ENCODE measurements around the gene MYRIP. TPM values are rescaled to one million over a fixed set of nuclear protein-coding genes. Genes with fewer than 3 reads are reported as not detected.

Gene MYRIP
- total and polyA plus RNA-seq, 10 donors = 1.5 to 35.2 (median 16.2) TPM

DNA sequence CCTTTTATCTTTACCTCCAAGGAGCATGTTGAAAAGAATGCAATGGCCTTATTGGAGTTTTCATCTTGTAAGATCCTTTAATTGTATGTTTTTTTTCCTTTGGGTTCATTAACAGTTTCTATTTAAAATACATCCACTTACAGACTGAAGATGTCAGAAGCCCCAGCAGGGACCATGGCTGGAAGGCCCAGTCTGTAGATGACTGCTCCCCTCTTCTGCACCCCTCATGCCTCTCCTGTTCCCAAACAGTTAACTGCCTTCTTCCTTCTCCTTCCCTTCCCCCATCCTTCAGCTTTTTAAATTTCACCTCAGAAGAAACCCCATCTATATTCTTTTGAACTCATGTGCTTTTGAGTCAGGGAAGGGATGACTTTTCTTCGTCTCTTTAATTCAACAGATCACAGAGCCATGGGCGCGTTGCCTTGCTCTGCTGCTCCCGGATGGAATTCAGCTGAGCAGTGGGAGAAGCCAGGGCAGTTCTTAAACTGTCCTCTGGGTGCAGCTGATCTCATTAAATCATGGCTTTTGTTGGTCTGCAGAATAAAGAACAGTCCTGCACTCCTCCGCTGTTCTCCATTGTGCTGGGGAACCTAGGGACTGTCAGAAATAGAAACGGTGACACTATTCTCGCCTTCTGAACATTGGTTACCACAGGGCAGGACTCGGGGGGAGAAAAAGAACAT, 428.6 kb downstream of the MYRIP start:
- H3K27me3 ChIP-seq (replicated peaks in 1 of 7) = no peaks in the 10 kb centered on the region
- no peak for DNase-seq
- 77 to 86% (median 84%) methylated on average over 8 of the region's 8 CpGs for WGBS, 5 donors
- no peak for TF ChIP-seq POLR2AphosphoS5 (IDR thresholded peaks at IDR 0.05)
- TF ChIP-seq, protein P1, sequence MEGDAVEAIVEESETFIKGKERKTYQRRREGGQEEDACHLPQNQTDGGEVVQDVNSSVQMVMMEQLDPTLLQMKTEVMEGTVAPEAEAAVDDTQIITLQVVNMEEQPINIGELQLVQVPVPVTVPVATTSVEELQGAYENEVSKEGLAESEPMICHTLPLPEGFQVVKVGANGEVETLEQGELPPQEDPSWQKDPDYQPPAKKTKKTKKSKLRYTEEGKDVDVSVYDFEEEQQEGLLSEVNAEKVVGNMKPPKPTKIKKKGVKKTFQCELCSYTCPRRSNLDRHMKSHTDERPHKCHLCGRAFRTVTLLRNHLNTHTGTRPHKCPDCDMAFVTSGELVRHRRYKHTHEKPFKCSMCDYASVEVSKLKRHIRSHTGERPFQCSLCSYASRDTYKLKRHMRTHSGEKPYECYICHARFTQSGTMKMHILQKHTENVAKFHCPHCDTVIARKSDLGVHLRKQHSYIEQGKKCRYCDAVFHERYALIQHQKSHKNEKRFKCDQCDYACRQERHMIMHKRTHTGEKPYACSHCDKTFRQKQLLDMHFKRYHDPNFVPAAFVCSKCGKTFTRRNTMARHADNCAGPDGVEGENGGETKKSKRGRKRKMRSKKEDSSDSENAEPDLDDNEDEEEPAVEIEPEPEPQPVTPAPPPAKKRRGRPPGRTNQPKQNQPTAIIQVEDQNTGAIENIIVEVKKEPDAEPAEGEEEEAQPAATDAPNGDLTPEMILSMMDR (IDR thresholded peaks at IDR 0.05 in 8 of 11, conservative IDR thresholded peaks at IDR 0.05 in 3 of 11) = peak in 2 of 11 experiments; percentile 16 to 28
- H3K9me3 ChIP-seq = no peaks in the 10 kb centered on the region
- H3K4me3 ChIP-seq = no peak overlapping the region
- intact Hi-C loops (cut with DNase I; ENCODE audit: low total_unique reads) = no loop called here
- H3K36me3 ChIP-seq = peaks cover 0 to 14% (median 0%) of the 10 kb centered on the region in 6 donors
- no peaks in the 10 kb centered on the region for H3K4me1 ChIP-seq
- H3K27ac ChIP-seq = no peak overlapping the region

DNA sequence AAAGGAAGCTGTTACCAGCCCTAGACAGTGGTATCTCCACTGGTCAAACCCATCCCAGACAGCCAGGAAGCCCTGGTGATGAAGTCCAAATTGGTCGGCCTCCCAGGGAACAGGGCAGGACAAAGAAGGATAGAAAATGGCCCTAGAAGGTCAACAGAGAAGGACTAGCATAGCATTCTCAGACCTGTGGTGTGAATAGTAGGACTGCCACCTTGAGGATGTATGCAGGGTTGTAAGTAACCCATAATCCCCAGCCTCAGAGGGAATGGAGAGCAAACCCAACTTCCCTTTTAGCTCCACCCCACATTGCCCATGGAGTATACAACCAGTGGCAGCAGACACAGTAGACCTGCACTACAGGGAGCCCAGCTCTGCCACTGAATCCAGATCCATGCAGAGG, 431.5 kb downstream of the MYRIP start:
- peaks cover 0 to 9% (median 0%) of the 10 kb centered on the region in 6 donors for H3K36me3 ChIP-seq
- no peak overlapping the region for H3K27ac ChIP-seq
- DNase-seq = no peak
- no peaks in the 10 kb centered on the region for H3K27me3 ChIP-seq (replicated peaks in 1 of 7)
- intact Hi-C loops (cut with DNase I; ENCODE audit: low total_unique reads) = no loop called here
- H3K4me1 ChIP-seq = no peaks in the 10 kb centered on the region
- no peak for TF ChIP-seq POLR2A (IDR thresholded peaks at IDR 0.05)
- H3K9me3 ChIP-seq = no peaks in the 10 kb centered on the region
- no peak overlapping the region for H3K4me3 ChIP-seq
- WGBS, 5 donors = 93 to 100% (median 96%) methylated on average over 1 of the region's 1 CpG

DNA sequence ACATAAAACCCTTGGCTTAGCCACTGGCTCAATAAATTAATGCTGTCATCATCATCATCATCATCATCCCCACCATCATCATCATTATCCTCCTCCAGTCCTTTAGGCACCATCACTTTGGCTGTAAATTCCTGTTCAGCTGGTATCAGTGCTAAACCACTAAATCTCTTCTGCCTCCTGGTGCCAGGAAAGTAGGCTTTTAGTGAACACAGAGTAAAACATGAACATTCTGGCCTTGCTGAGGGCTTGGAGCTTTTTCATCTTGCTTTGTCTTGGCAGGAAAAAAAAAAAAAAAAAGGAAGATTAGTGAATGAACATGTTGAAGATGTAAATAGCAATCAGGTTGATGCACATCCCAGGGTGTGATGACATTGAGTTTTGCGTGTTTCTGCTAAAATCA, 432.8 kb downstream of the MYRIP start:
- Histone ChIP-seq H3K36me3 (peaks cover 0 to 9% (median 0%) of the 10 kb centered on the region in 6 donors), H3K9me3 (no peaks in the 10 kb centered on the region), H3K4me1 (no peaks in the 10 kb centered on the region), H3K27me3 (replicated peaks in 1 of 7) (no peaks in the 10 kb centered on the region), H3K4me3 (no peak overlapping the region), H3K27ac (no peak overlapping the region)
- WGBS, 5 donors = 88 to 98% (median 93%) methylated on average over 1 of the region's 1 CpG
- no peak for DNase-seq
- intact Hi-C loops (cut with DNase I; ENCODE audit: low total_unique reads) = no loop called here
- TF ChIP-seq POLR2AphosphoS5 (IDR thresholded peaks at IDR 0.05) (no peak), POLR2A (IDR thresholded peaks at IDR 0.05) (no peak)
- TF ChIP-seq, protein P1 (IDR thresholded peaks at IDR 0.05 in 8 of 11, conservative IDR thresholded peaks at IDR 0.05 in 3 of 11) = no peak

DNA sequence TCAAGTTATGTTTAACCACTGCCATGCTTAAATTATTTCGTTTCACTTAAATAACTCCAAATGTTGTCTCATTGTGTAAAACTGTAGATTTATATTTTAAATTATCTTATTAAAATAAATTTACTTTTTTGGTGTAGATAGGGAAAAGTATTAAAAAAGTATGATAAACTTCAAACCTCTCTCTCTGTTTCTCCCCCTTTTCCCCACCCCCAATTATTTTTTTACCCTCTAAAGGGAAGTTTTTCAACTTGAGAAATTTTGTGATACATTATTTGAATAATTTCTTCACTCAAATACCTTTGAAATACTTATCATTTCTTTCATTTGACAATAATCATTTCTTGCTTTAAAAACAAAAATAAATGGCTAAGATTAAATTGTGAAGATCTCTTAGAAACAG, 433.2 kb downstream of the MYRIP start:
- 86 to 96% (median 90%) methylated on average over 1 of the region's 1 CpG for WGBS, 5 donors
- Histone ChIP-seq H3K27me3 (replicated peaks in 1 of 7) (no peaks in the 10 kb centered on the region), H3K36me3 (peaks cover 0 to 13% (median 0%) of the 10 kb centered on the region in 6 donors), H3K9me3 (no peaks in the 10 kb centered on the region), H3K4me1 (no peaks in the 10 kb centered on the region), H3K4me3 (no peak overlapping the region), H3K27ac (no peak overlapping the region)
- TF ChIP-seq POLR2A (IDR thresholded peaks at IDR 0.05) (no peak), POLR2AphosphoS5 (IDR thresholded peaks at IDR 0.05) (no peak)
- TF ChIP-seq, protein P1 (IDR thresholded peaks at IDR 0.05 in 8 of 11, conservative IDR thresholded peaks at IDR 0.05 in 3 of 11) = no peak
- no peak for DNase-seq
- intact Hi-C loops (cut with DNase I; ENCODE audit: low total_unique reads) = no loop called here
